Measurements from ENCODE around the gene SLC39A11. TPM values are rescaled to one million over a fixed set of nuclear protein-coding genes. Genes with fewer than 3 reads are reported as not detected.
A peak's percentile ranks its signal among the peaks of the same experiment; 100 is the strongest.

Gene SLC39A11
- total and polyA plus RNA-seq, 2 of the 13 experiments (the other 11 are each of a cell fraction or from before 2014, with no cell fraction given), result 17.2 to 31.5 TPM

- TF ChIP-seq ZBTB44 (CRISPR knock-in tag; IDR thresholded peaks at IDR 0.05), result no peak
- no peak for TF ChIP-seq HNRNPL (IDR thresholded peaks at IDR 0.05; ENCODE audit: low read depth, low read length)
- peak; percentile 54 for TF ChIP-seq DRAP1 (CRISPR knock-in tag; IDR thresholded peaks at IDR 0.05)
- no peak for TF ChIP-seq HES4 (CRISPR knock-in tag; IDR thresholded peaks at IDR 0.05; ENCODE audit: borderline replicate concordance)
- TF ChIP-seq MTA1 (CRISPR knock-in tag; IDR thresholded peaks at IDR 0.05; ENCODE audit: borderline replicate concordance), result no peak
- peak; percentile 23; the same call in 1 of the 2 replicates for TF ChIP-seq CREM (IDR thresholded peaks at IDR 0.05)
- no peak for TF ChIP-seq CREM (CRISPR knock-in tag; IDR thresholded peaks at IDR 0.05)
- TF ChIP-seq JARID2 (CRISPR knock-in tag; IDR thresholded peaks at IDR 0.05; ENCODE audit: insufficient replicate concordance), result no peak
- no peak for TF ChIP-seq ZNF142 (CRISPR knock-in tag; IDR thresholded peaks at IDR 0.05)
- no peak for TF ChIP-seq TGIF2 (CRISPR knock-in tag; IDR thresholded peaks at IDR 0.05)
- TF ChIP-seq PAWR (CRISPR knock-in tag; IDR thresholded peaks at IDR 0.05; ENCODE audit: borderline replicate concordance), result no peak; the same call in 1 of the 2 replicates
- no peak for TF ChIP-seq ZMYM3 (CRISPR knock-in tag; IDR thresholded peaks at IDR 0.05)
- TF ChIP-seq ZSCAN5A (CRISPR knock-in tag; IDR thresholded peaks at IDR 0.05; ENCODE audit: borderline replicate concordance), result no peak
- TF ChIP-seq ZNF550 (CRISPR knock-in tag; IDR thresholded peaks at IDR 0.05; ENCODE audit: borderline replicate concordance), result no peak
- peak in 1 of 2 experiments; percentile 64; a peak in 2 of 4 replicates for TF ChIP-seq ATF4 (CRISPR knock-in tag; IDR thresholded peaks at IDR 0.05)
- TF ChIP-seq SIN3B (IDR thresholded peaks at IDR 0.05; ENCODE audit: low read length), result no peak
- TF ChIP-seq NR1H2 (CRISPR knock-in tag; IDR thresholded peaks at IDR 0.05; ENCODE audit: borderline replicate concordance, low read depth), result no peak
- TF ChIP-seq IRF9 (CRISPR knock-in tag; IDR thresholded peaks at IDR 0.05; ENCODE audit: borderline replicate concordance), result peak; percentile 61; the same call in 1 of the 2 replicates
- peak; percentile 52; the same call in 1 of the 2 replicates for TF ChIP-seq ZNF12 (CRISPR knock-in tag; IDR thresholded peaks at IDR 0.05)
Observed at GRCh38 chr17:72604518-72604917, 488.0 kb downstream of the SLC39A11 start (continued).

Data from HepG2 (cell line).